ENCODE measurements around the gene ZNF439. TPM values are rescaled to one million over a fixed set of nuclear protein-coding genes. Genes with fewer than 3 reads are reported as not detected.
A peak's percentile ranks its signal among the peaks of the same experiment; 100 is the strongest.
"Not testable (repeated sequence)": the region's sequence is repeated elsewhere in the genome, so short reads cannot be mapped to it uniquely, and the experiment has no call there.

ZNF439 gene
- total RNA-seq, 2 experiments from 2014 or later, result 3.6 to 4.4 TPM

GRCh38 chr19:11835626-11836066 lies 12.9 kb upstream of the ZNF439 start:
- CTCF ChIA-PET; H3K4me1 Mint-ChIP-seq (ENCODE audit: low read depth); H3K4me3 Mint-ChIP-seq; H3K27ac Mint-ChIP-seq; intact Hi-C loops (cut with micrococcal nuclease); DNase-seq; H3K27me3 Mint-ChIP-seq (ENCODE audit: low read depth): not testable (repeated sequence)
- H3K36me3 Mint-ChIP-seq (ENCODE audit: low read depth), result peaks cover 46% of the 10 kb centered on the region
- peaks cover 50% of the 10 kb centered on the region for H3K9me3 Mint-ChIP-seq

GRCh38 chr19:11843722-11844121 lies 4.8 kb upstream of the ZNF439 start:
- CTCF ChIA-PET, result interaction anchor here (0.7 kb wide), 1 partner anchor 184 kb away, joined by 3 read pairs; no protein-coding TSS in a partner anchor
- Mint-ChIP-seq H3K9me3 (peaks cover 18% of the 10 kb centered on the region), H3K27ac (no peak overlapping the region), H3K36me3 (ENCODE audit: low read depth) (no peaks in the 10 kb centered on the region), H3K4me1 (ENCODE audit: low read depth) (peaks cover 8% of the 10 kb centered on the region), H3K4me3 (no peak overlapping the region), H3K27me3 (ENCODE audit: low read depth) (no peaks in the 10 kb centered on the region)
- intact Hi-C loops (cut with micrococcal nuclease), result no loop called here
- no peak for DNase-seq

GRCh38 chr19:11847615-11848014 lies 911 bp upstream of the ZNF439 start:
- H3K9me3 Mint-ChIP-seq; H3K27me3 Mint-ChIP-seq (ENCODE audit: low read depth); DNase-seq; H3K4me3 Mint-ChIP-seq; H3K27ac Mint-ChIP-seq: not testable (repeated sequence)
- CTCF ChIA-PET, result interaction anchor here (1.1 to 1.7 kb wide), 2 partner anchors 32 to 50 kb away, joined by 3 to 7 read pairs; partner anchors contain the start of gene ZNF491
- Mint-ChIP-seq H3K4me1 (ENCODE audit: low read depth) (peaks cover 19% of the 10 kb centered on the region), H3K36me3 (ENCODE audit: low read depth) (peaks cover 18% of the 10 kb centered on the region)
- intact Hi-C loops (cut with micrococcal nuclease), result loop anchor here (1.0 to 2.0 kb wide), 2 partner anchors 33 to 49 kb away; partner anchors contain the start of genes ZNF440 and ZNF491

GRCh38 chr19:11848200-11848593 lies 329 bp upstream of the ZNF439 start:
- DNase-seq, result no peak
- Mint-ChIP-seq H3K27ac (no peak overlapping the region), H3K4me3 (peak overlapping the region; percentile 83), H3K4me1 (ENCODE audit: low read depth) (peaks cover 18% of the 10 kb centered on the region), H3K27me3 (ENCODE audit: low read depth) (no peaks in the 10 kb centered on the region), H3K36me3 (ENCODE audit: low read depth) (peaks cover 21% of the 10 kb centered on the region), H3K9me3 (peaks cover 5% of the 10 kb centered on the region)
- CTCF ChIA-PET, result interaction anchor here (0.9 to 1.7 kb wide), 3 partner anchors 33 to 50 kb away, joined by 3 to 7 read pairs (median 3); partner anchors contain the start of gene ZNF491
- intact Hi-C loops (cut with micrococcal nuclease), result loop anchor here (1.0 to 2.0 kb wide), 2 partner anchors 34 to 49 kb away; partner anchors contain the start of genes ZNF440 and ZNF491

GRCh38 chr19:11850289-11850688 lies 1.8 kb downstream of the ZNF439 start:
- H3K27ac Mint-ChIP-seq; H3K4me3 Mint-ChIP-seq; intact Hi-C loops (cut with micrococcal nuclease); H3K9me3 Mint-ChIP-seq; DNase-seq; H3K27me3 Mint-ChIP-seq (ENCODE audit: low read depth): not testable (repeated sequence)
- CTCF ChIA-PET, result interaction anchor here (1.0 kb wide), 1 partner anchor 33 kb away, joined by 3 read pairs; no protein-coding TSS in a partner anchor
- Mint-ChIP-seq H3K4me1 (ENCODE audit: low read depth) (peaks cover 15% of the 10 kb centered on the region), H3K36me3 (ENCODE audit: low read depth) (peaks cover 38% of the 10 kb centered on the region)

- Mint-ChIP-seq H3K36me3 (ENCODE audit: low read depth) (peaks cover 56% of the 10 kb centered on the region), H3K9me3 (peaks cover 27% of the 10 kb centered on the region), H3K27me3 (ENCODE audit: low read depth) (no peaks in the 10 kb centered on the region), H3K27ac (no peak overlapping the region), H3K4me3 (no peak overlapping the region), H3K4me1 (ENCODE audit: low read depth) (peaks cover 12% of the 10 kb centered on the region)
- no peak for DNase-seq
- CTCF ChIA-PET, result no interaction called here
- intact Hi-C loops (cut with micrococcal nuclease), result no loop called here
Observed at GRCh38 chr19:11853358-11853757, 4.8 kb downstream of the ZNF439 start.

- H3K4me1 Mint-ChIP-seq (ENCODE audit: low read depth), result no peaks in the 10 kb centered on the region
- H3K27ac Mint-ChIP-seq, result no peak overlapping the region
- peaks cover 57% of the 10 kb centered on the region for H3K36me3 Mint-ChIP-seq (ENCODE audit: low read depth)
- CTCF ChIA-PET, result no interaction called here
- H3K4me3 Mint-ChIP-seq, result no peak overlapping the region
- intact Hi-C loops (cut with micrococcal nuclease), result no loop called here
- peaks cover 58% of the 10 kb centered on the region for H3K9me3 Mint-ChIP-seq
- no peaks in the 10 kb centered on the region for H3K27me3 Mint-ChIP-seq (ENCODE audit: low read depth)
- DNase-seq, result no peak
Observed at GRCh38 chr19:11856596-11857250, 8.2 kb downstream of the ZNF439 start.

GRCh38 chr19:11860721-11861120 lies 12.2 kb downstream of the ZNF439 start:
- intact Hi-C loops (cut with micrococcal nuclease), result no loop called here
- no peak for DNase-seq
- Mint-ChIP-seq H3K4me1 (ENCODE audit: low read depth) (no peaks in the 10 kb centered on the region), H3K9me3 (peaks cover 76% of the 10 kb centered on the region), H3K27me3 (ENCODE audit: low read depth) (no peaks in the 10 kb centered on the region), H3K36me3 (ENCODE audit: low read depth) (peaks cover 63% of the 10 kb centered on the region), H3K4me3 (no peak overlapping the region), H3K27ac (no peak overlapping the region)
- CTCF ChIA-PET, result no interaction called here

- H3K4me1 Mint-ChIP-seq (ENCODE audit: low read depth), result no peaks in the 10 kb centered on the region
- intact Hi-C loops (cut with micrococcal nuclease), result no loop called here
- H3K4me3 Mint-ChIP-seq, result no peak overlapping the region
- H3K36me3 Mint-ChIP-seq (ENCODE audit: low read depth), result peaks cover 63% of the 10 kb centered on the region
- no peak for DNase-seq
- peaks cover 76% of the 10 kb centered on the region for H3K9me3 Mint-ChIP-seq
- H3K27ac Mint-ChIP-seq, result no peak overlapping the region
- H3K27me3 Mint-ChIP-seq (ENCODE audit: low read depth), result no peaks in the 10 kb centered on the region
- CTCF ChIA-PET, result no interaction called here
Observed at GRCh38 chr19:11861301-11861700, 12.8 kb downstream of the ZNF439 start.

- Mint-ChIP-seq H3K9me3 (peaks cover 71% of the 10 kb centered on the region), H3K36me3 (ENCODE audit: low read depth) (peaks cover 65% of the 10 kb centered on the region)
- CTCF ChIA-PET, result interaction anchor here (1.6 kb wide), 1 partner anchor 70 kb away, joined by 3 read pairs; no protein-coding TSS in a partner anchor
- H3K27ac Mint-ChIP-seq; H3K4me1 Mint-ChIP-seq (ENCODE audit: low read depth); H3K27me3 Mint-ChIP-seq (ENCODE audit: low read depth); H3K4me3 Mint-ChIP-seq; DNase-seq; intact Hi-C loops (cut with micrococcal nuclease): not testable (repeated sequence)
Observed at GRCh38 chr19:11867766-11868165, 19.2 kb downstream of the ZNF439 start.

- no peak overlapping the region for H3K4me3 Mint-ChIP-seq
- H3K36me3 Mint-ChIP-seq (ENCODE audit: low read depth), result peaks cover 63% of the 10 kb centered on the region
- H3K9me3 Mint-ChIP-seq, result peaks cover 69% of the 10 kb centered on the region
- no peaks in the 10 kb centered on the region for H3K27me3 Mint-ChIP-seq (ENCODE audit: low read depth)
- intact Hi-C loops (cut with micrococcal nuclease), result no loop called here
- no peaks in the 10 kb centered on the region for H3K4me1 Mint-ChIP-seq (ENCODE audit: low read depth)
- H3K27ac Mint-ChIP-seq, result no peak overlapping the region
- no peak for DNase-seq
- CTCF ChIA-PET, result no interaction called here
Observed at GRCh38 chr19:11868188-11868587, 19.7 kb downstream of the ZNF439 start.

GRCh38 chr19:11872624-11873023 lies 24.1 kb downstream of the ZNF439 start:
- no peaks in the 10 kb centered on the region for H3K4me1 Mint-ChIP-seq (ENCODE audit: low read depth)
- H3K9me3 Mint-ChIP-seq, result peaks cover 39% of the 10 kb centered on the region
- no peak overlapping the region for H3K27ac Mint-ChIP-seq
- H3K36me3 Mint-ChIP-seq (ENCODE audit: low read depth), result peaks cover 25% of the 10 kb centered on the region
- no peak overlapping the region for H3K4me3 Mint-ChIP-seq
- no peak for DNase-seq
- CTCF ChIA-PET, result no interaction called here
- no peaks in the 10 kb centered on the region for H3K27me3 Mint-ChIP-seq (ENCODE audit: low read depth)
- intact Hi-C loops (cut with micrococcal nuclease), result no loop called here

- H3K27ac Mint-ChIP-seq, result no peak overlapping the region
- CTCF ChIA-PET, result interaction anchor here (1.1 to 1.8 kb wide), 2 partner anchors 73 to 76 kb away, joined by 3 to 7 read pairs; partner anchors contain the start of gene ZNF491
- H3K27me3 Mint-ChIP-seq (ENCODE audit: low read depth), result no peaks in the 10 kb centered on the region
- H3K4me1 Mint-ChIP-seq (ENCODE audit: low read depth), result no peaks in the 10 kb centered on the region
- H3K9me3 Mint-ChIP-seq, result peaks cover 27% of the 10 kb centered on the region
- DNase-seq, result no peak
- H3K4me3 Mint-ChIP-seq, result no peak overlapping the region
- intact Hi-C loops (cut with micrococcal nuclease), result no loop called here
- H3K36me3 Mint-ChIP-seq (ENCODE audit: low read depth), result peaks cover 13% of the 10 kb centered on the region
Observed at GRCh38 chr19:11873762-11874161, 25.2 kb downstream of the ZNF439 start.
